CD14-positive monocyte (primary cell): Measurements from ENCODE around the gene HYAL1. TPM values are rescaled to one million over a fixed set of nuclear protein-coding genes. Genes with fewer than 3 reads are reported as not detected.
A peak's percentile ranks its signal among the peaks of the same experiment; 100 is the strongest.

Experiments
- DNase-seq, 3 donors: peaks; one replicate each; pipeline ENCODE4 v3.0.0-alpha.2; 2011 to 2022
- H2AFZ ChIP-seq: 2 replicates; pipeline ENCODE4 v1.6.0; 2012; ENCODE audit warnings: mild to moderate bottlenecking, low read depth, low read length, inconsistent platforms; ENCODE audit not compliant: insufficient read depth, poor library complexity, severe bottlenecking
- H3K27ac ChIP-seq, 2 donors: 1 replicate in 1 of 2; 2 replicates in 1 of 2; pipeline ENCODE4 v1.5.1; 2012 to 2013; ENCODE audit warnings: low read length in 2 of 2, control low read depth in 1 of 2, inconsistent platforms in 1 of 2, low read depth in 1 of 2, mild to moderate bottlenecking in 1 of 2
- H3K27me3 ChIP-seq, 2 donors: one replicate each; pipeline versions ENCODE4 v1.6.0 to v1.6.1; 2011 to 2013; ENCODE audit warnings: low read length in 2 of 2; ENCODE audit not compliant: control insufficient read depth in 2 of 2, insufficient read depth in 2 of 2
- H3K36me3 ChIP-seq, 2 donors: replicated peaks in 1 of 2; 1 replicate in 1 of 2; 2 replicates in 1 of 2; pipeline versions ENCODE4 v1.5.1 to v1.6.1; 2012 to 2013; ENCODE audit warnings: low read length in 2 of 2, control low read depth in 1 of 2, inconsistent platforms in 1 of 2, mild to moderate bottlenecking in 1 of 2; ENCODE audit not compliant: insufficient read depth in 2 of 2, control insufficient read depth in 1 of 2
- H3K4me1 ChIP-seq, 2 donors: 1 replicate in 1 of 2; 2 replicates in 1 of 2; pipeline versions ENCODE4 v1.5.1 to v1.6.1; 2012 to 2013; ENCODE audit warnings: low read length in 2 of 2, control low read depth in 1 of 2, inconsistent platforms in 1 of 2, mild to moderate bottlenecking in 1 of 2, moderate library complexity in 1 of 2; ENCODE audit not compliant: insufficient read depth in 2 of 2, control insufficient read depth in 1 of 2
- H3K4me2 ChIP-seq: replicated peaks from 2 replicates; pipeline ENCODE3; 2012; ENCODE audit warnings: low read length, moderate library complexity, mild to moderate bottlenecking; ENCODE audit not compliant: poor library complexity, severe bottlenecking; ENCODE audit errors: extremely low read depth
- H3K4me3 ChIP-seq, 3 experiments: fragments of 200-600 bp in 1 of 3; sonication (generic) in 1 of 3; replicated peaks in 1 of 3; 1 replicate in 2 of 3; 2 replicates in 1 of 3; pipeline ENCODE4 v1.5.1; 2011 to 2013; ENCODE audit warnings: low read length in 3 of 3, mild to moderate bottlenecking in 3 of 3, control low read depth in 2 of 3, low read depth in 2 of 3, inconsistent platforms in 1 of 3, moderate library complexity in 1 of 3
- H3K79me2 ChIP-seq: 2 replicates; pipeline ENCODE4 v1.6.0; 2012; ENCODE audit warnings: mild to moderate bottlenecking, control low read depth, inconsistent platforms, low read length, moderate library complexity; ENCODE audit not compliant: insufficient read depth
- H3K9ac ChIP-seq: 2 replicates; pipeline ENCODE4 v1.6.0; 2017; ENCODE audit warnings: low read length, mild to moderate bottlenecking; ENCODE audit not compliant: insufficient read depth, poor library complexity, severe bottlenecking
- H3K9me3 ChIP-seq, 2 donors: replicated peaks in 1 of 2; 1 replicate in 1 of 2; 2 replicates in 1 of 2; pipeline versions ENCODE4 v1.5.1 to v1.6.1; 2012 to 2013; ENCODE audit warnings: low read length in 2 of 2, control low read depth in 1 of 2; ENCODE audit not compliant: control insufficient read depth in 1 of 2, insufficient read depth in 1 of 2
- H4K20me1 ChIP-seq: 2 replicates; pipeline ENCODE4 v1.6.0; 2012; ENCODE audit warnings: mild to moderate bottlenecking, low read length, control low read depth, moderate library complexity; ENCODE audit not compliant: insufficient read depth
- H3K27ac Mint-ChIP-seq, 7 donors: one replicate each; pipeline ENCODE4 v1.8.0; 2020; ENCODE audit warnings: mild to moderate bottlenecking in 7 of 7, mixed read lengths in 7 of 7, moderate library complexity in 6 of 7, inconsistent platforms in 2 of 7
- H3K27me3 Mint-ChIP-seq, 3 donors: one replicate each; pipeline ENCODE4 v1.8.0; 2021 to 2022; ENCODE audit warnings: low read depth in 3 of 3, mild to moderate bottlenecking in 3 of 3, mixed read lengths in 3 of 3, moderate library complexity in 3 of 3, inconsistent platforms in 1 of 3
- H3K36me3 Mint-ChIP-seq, 2 donors: one replicate each; pipeline ENCODE4 v1.8.0; 2020; ENCODE audit warnings: mixed read lengths in 2 of 2, inconsistent platforms in 1 of 2, mild to moderate bottlenecking in 1 of 2
- H3K4me1 Mint-ChIP-seq: one replicate; pipeline ENCODE4 v1.8.0; 2020; ENCODE audit warnings: mild to moderate bottlenecking, mixed read lengths
- H3K4me3 Mint-ChIP-seq, 2 donors: one replicate each; pipeline ENCODE4 v1.8.0; 2020; ENCODE audit warnings: mild to moderate bottlenecking in 2 of 2, mixed read lengths in 2 of 2, moderate library complexity in 1 of 2
- H3K9me3 Mint-ChIP-seq, 7 donors: one replicate each; pipeline ENCODE4 v1.8.0; 2020 to 2022; ENCODE audit warnings: mixed read lengths in 7 of 7, mild to moderate bottlenecking in 6 of 7, moderate library complexity in 6 of 7, inconsistent platforms in 2 of 7
- CTCF ChIP-seq: fragments of 200-600 bp; IDR thresholded peaks from one replicate; pipeline ENCODE4 v1.8.0; 2022; ENCODE audit warnings: antibody characterized with exemption, mild to moderate bottlenecking
- WGBS: methylation state at CpG from one replicate; pipeline ENCODE4 v1.1.5; 2013; ENCODE audit warnings: missing lambda C conversion rate; ENCODE audit not compliant: insufficient coverage; 5-methylcytosine and 5-hydroxymethylcytosine counted together
- intact Hi-C, 2 donors: fragments of 100-400 bp; cut with micrococcal nuclease; formaldehyde crosslinking; loops; one replicate each; pipeline versions ENCODE4 v1.15.0 to v1.15.1; 2023
- polyA plus RNA-seq, 3 donors: library from polyadenylated mRNA; depleted of rRNA in 1 of 3; unstranded in 2 of 3; stranded (reverse) in 1 of 3; fragments of 300-500 nt in 2 of 3; fragments of >200 nt in 1 of 3; fragmentation: Illumina TruSeq in 2 of 3; gene quantifications; 1 replicate in 2 of 3; 2 replicates in 1 of 3; pipeline ENCODE4 v1.2.3, GENCODE V29; 2012 to 2021

The HYAL1 gene
- polyA plus RNA-seq, 3 donors: 0.57 TPM; not detected in 2

- intact Hi-C loops: loop anchor here (2.0 kb wide), 1 partner anchor 22 kb away; the partner anchor contains the start of genes HYAL3 (in 2 of the 2) and NAA80 (in 2 of the 2)
- Mint-ChIP-seq H3K4me3 (peak overlapping the region; percentile 86 to 94), H3K27me3 (peaks cover 0 to 4% (median 2%) of the 10 kb centered on the region in 3 donors), H3K36me3 (peaks cover 18 to 36% of the 10 kb centered on the region in 2 donors), H3K27ac (peak overlapping the region; percentile 38 to 95 (median 88)), H3K4me1 (peaks cover 82% of the 10 kb centered on the region), H3K9me3 (no peaks in the 10 kb centered on the region)
- no peak for TF ChIP-seq CTCF
- no peaks in the 10 kb centered on the region for H3K27me3 ChIP-seq
- H3K4me1 ChIP-seq: peaks cover 80 to 89% of the 10 kb centered on the region in 2 donors
- H3K36me3 ChIP-seq: peaks cover 0 to 23% of the 10 kb centered on the region in 2 donors
- H3K79me2 ChIP-seq: peaks cover 26% of the 10 kb centered on the region
- H3K9me3 ChIP-seq: no peaks in the 10 kb centered on the region
- H3K4me2 ChIP-seq: peak overlapping the region; percentile 87
- 0% methylated on average over 31 of the region's 45 CpGs for WGBS
- peak overlapping the region; percentile 90 for H3K9ac ChIP-seq
- H4K20me1 ChIP-seq: peaks cover 4% of the 10 kb centered on the region
- peak overlapping the region; percentile 60 to 90 (median 77) for H3K4me3 ChIP-seq
- H3K27ac ChIP-seq: peak overlapping the region; percentile 18 to 97
- peak in 2 of 3 donors; percentile 32 to 36 for DNase-seq
- H2AFZ ChIP-seq: peak overlapping the region; percentile 86
These were observed 17.5 kb upstream of the HYAL1 start for GRCh38 chr3:50320853-50321335.

DNA sequence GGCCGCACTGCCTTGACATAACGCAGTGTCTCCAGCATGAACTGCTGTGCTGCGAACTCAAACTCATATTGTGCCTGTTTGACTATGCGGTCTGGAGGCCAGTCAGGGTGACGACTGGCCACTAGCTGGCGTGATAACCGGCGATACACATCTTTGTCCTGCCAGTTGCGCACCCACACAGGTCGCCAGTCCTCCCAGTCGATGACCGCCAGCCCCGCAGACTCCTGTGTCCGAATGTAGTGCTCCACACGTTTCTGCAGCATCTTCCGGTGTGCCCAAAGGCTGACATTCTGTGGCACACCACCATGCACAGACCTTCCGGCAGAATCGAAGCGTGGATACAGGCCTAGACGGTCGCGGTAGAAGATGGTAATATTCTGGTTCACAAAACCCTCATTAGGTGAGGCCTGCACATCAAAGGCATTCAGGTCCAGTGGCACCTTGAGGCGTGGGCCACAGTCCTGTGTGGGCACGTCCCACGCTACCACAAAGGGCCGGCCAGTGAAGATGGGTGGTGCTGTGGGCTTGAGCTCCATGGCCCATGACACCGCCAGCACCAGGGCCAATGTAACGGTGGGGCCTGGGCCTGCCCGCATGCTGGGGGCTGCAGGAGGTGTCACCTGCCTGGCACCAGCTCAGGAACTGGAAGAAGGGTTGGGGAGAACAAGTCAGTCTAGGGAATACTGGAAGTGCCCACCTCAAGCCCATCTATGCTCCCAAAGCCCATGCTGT lies 16.7 kb upstream of the HYAL1 start:
- Histone ChIP-seq H3K27me3 (no peaks in the 10 kb centered on the region), H3K4me2 (peak overlapping the region; percentile 87), H2AFZ (no peak overlapping the region), H3K9ac (peak overlapping the region; percentile 90), H3K79me2 (peaks cover 21% of the 10 kb centered on the region), H3K4me3 (peak overlapping the region; percentile 60 to 90 (median 77)), H3K27ac (peak overlapping the region; percentile 18 to 81), H3K4me1 (peaks cover 71 to 81% of the 10 kb centered on the region in 2 donors), H4K20me1 (peaks cover 2% of the 10 kb centered on the region), H3K36me3 (peaks cover 0 to 28% of the 10 kb centered on the region in 2 donors), H3K9me3 (no peaks in the 10 kb centered on the region)
- no peaks in the 10 kb centered on the region for H3K9me3 Mint-ChIP-seq
- peaks cover 22 to 41% of the 10 kb centered on the region in 2 donors for H3K36me3 Mint-ChIP-seq
- intact Hi-C loops: loop anchor here (2.0 kb wide), 1 partner anchor 21 kb away; the partner anchor contains the start of genes HYAL3 (in 2 of the 2) and NAA80 (in 2 of the 2)
- no peak for DNase-seq
- TF ChIP-seq CTCF: no peak
- peak overlapping the region; percentile 86 to 94 for H3K4me3 Mint-ChIP-seq
- peaks cover 74% of the 10 kb centered on the region for H3K4me1 Mint-ChIP-seq
- peaks cover 0 to 5% (median 2%) of the 10 kb centered on the region in 3 donors for H3K27me3 Mint-ChIP-seq
- H3K27ac Mint-ChIP-seq: peak overlapping the region in 3 of 7 donors; percentile 74 to 87 (median 80)
- WGBS: 97% methylated on average over 26 of the region's 29 CpGs
